H1 (cell line): Measurements from ENCODE around the gene FBXO17. TPM values are rescaled to one million over a fixed set of nuclear protein-coding genes. Genes with fewer than 3 reads are reported as not detected.

Source experiments
- CTCF ChIA-PET: fragments of 300-600 bp; sonication (Branson Sonifier 250); formaldehyde crosslinking; loops from one replicate; lab custom pipeline; 2021; ENCODE audit not compliant: partially characterized antibody; lab: Charles Lee
- POLR2A ChIA-PET: fragments of 300-600 bp; sonication (Branson Sonifier 250); formaldehyde crosslinking; loops from one replicate; lab custom pipeline; 2021; ENCODE audit warnings: inconsistent platforms; ENCODE audit not compliant: partially characterized antibody; lab: Charles Lee
- DNase-seq, 2 experiments: peaks; one replicate each; pipeline versions ENCODE4 v3.0.0 to v3.0.0-alpha.2; 2010 to 2022; ENCODE audit warnings: low spot score in 2 of 2, low read depth in 1 of 2, mixed read lengths in 1 of 2
- FAIRE-seq: peaks from 2 replicates; lab custom pipeline; 2011; peaks lifted over from hg19 to GRCh38; lab: Jason Lieb, UNC
- H2AFZ ChIP-seq: 2 replicates; pipeline ENCODE4 v1.8.1; 2012; ENCODE audit warnings: low read length, inconsistent platforms
- H2AK5ac ChIP-seq: 2 replicates; pipeline ENCODE4 v1.6.1; 2013; ENCODE audit warnings: low read depth, low read length
- H2BK120ac ChIP-seq: replicated peaks from 2 replicates; pipeline ENCODE3; 2013; ENCODE audit warnings: low read depth, low read length, inconsistent platforms
- H2BK12ac ChIP-seq: 2 replicates; pipeline ENCODE4 v1.6.1; 2013; ENCODE audit warnings: low read depth, low read length
- H2BK15ac ChIP-seq: 2 replicates; pipeline ENCODE4 v1.6.1; 2013; ENCODE audit warnings: low read length
- H2BK20ac ChIP-seq: 2 replicates; pipeline ENCODE4 v1.6.1; 2013; ENCODE audit warnings: low read length
- H2BK5ac ChIP-seq: 2 replicates; pipeline ENCODE4 v1.6.1; 2013; ENCODE audit warnings: low read depth, low read length
- H3K14ac ChIP-seq: 2 replicates; pipeline ENCODE4 v1.6.1; 2013; ENCODE audit warnings: inconsistent platforms; ENCODE audit not compliant: insufficient read length
- H3K18ac ChIP-seq: 2 replicates; pipeline ENCODE4 v1.6.1; 2013; ENCODE audit warnings: low read length; ENCODE audit errors: extremely low read depth
- H3K23ac ChIP-seq: 2 replicates; pipeline ENCODE4 v1.6.1; 2013; ENCODE audit warnings: inconsistent platforms; ENCODE audit not compliant: insufficient read length
- H3K23me2 ChIP-seq: 2 replicates; pipeline ENCODE4 v1.6.1; 2013; ENCODE audit warnings: low read depth, low read length
- H3K27ac ChIP-seq: 2 replicates; pipeline ENCODE4 v1.6.1; 2011; ENCODE audit warnings: low read depth, low read length, inconsistent platforms
- H3K27me3 ChIP-seq, 4 experiments: replicated peaks in 1 of 4; 1 replicate in 1 of 4; 2 replicates in 3 of 4; pipeline versions ENCODE4 v1.6.1 to v1.8.1; 2011 to 2013; ENCODE audit warnings: low read length in 3 of 4, mild to moderate bottlenecking in 3 of 4, inconsistent platforms in 2 of 4, mixed read lengths in 2 of 4, moderate library complexity in 1 of 4; ENCODE audit not compliant: control insufficient read depth in 3 of 4, insufficient read depth in 3 of 4; ENCODE audit errors: extremely low read depth in 1 of 4
- H3K36me3 ChIP-seq, 4 experiments: 2 replicates each; pipeline versions ENCODE4 v1.6.1 to v1.8.1; 2011 to 2013; ENCODE audit warnings: mild to moderate bottlenecking in 4 of 4, low read length in 3 of 4, moderate library complexity in 2 of 4, control low read depth in 1 of 4, inconsistent platforms in 1 of 4; ENCODE audit not compliant: insufficient read depth in 4 of 4, control insufficient read depth in 2 of 4
- H3K4ac ChIP-seq: replicated peaks from 2 replicates; pipeline ENCODE3; 2013; ENCODE audit warnings: low read length, low read depth, mixed read lengths, inconsistent platforms; ENCODE audit not compliant: insufficient read length
- H3K4me1 ChIP-seq, 4 experiments: replicated peaks in 1 of 4; 1 replicate in 1 of 4; 2 replicates in 3 of 4; pipeline versions ENCODE4 v1.6.1 to v1.8.1; 2011 to 2013; ENCODE audit warnings: low read length in 3 of 4, inconsistent platforms in 2 of 4, mixed read lengths in 1 of 4; ENCODE audit not compliant: insufficient read depth in 4 of 4, control insufficient read depth in 3 of 4
- H3K4me2 ChIP-seq, 2 experiments: 2 replicates each; pipeline versions ENCODE4 v1.6.1 to v1.8.1; 2011 to 2013; ENCODE audit warnings: low read depth in 2 of 2, low read length in 2 of 2, control low read depth in 1 of 2, inconsistent platforms in 1 of 2, mild to moderate bottlenecking in 1 of 2; ENCODE audit not compliant: insufficient read depth in 1 of 2
- H3K4me3 ChIP-seq, 4 experiments: fragments of 200-600, 300-600 bp in 1 of 4; sonication (generic), shearing (Covaris generic), sonication (Bioruptor Twin) in 1 of 4; 2 replicates each; pipeline versions ENCODE4 v1.5.1 to v1.8.1; 2011 to 2016; ENCODE audit warnings: low read length in 4 of 4, low read depth in 3 of 4, control low read depth in 2 of 4, inconsistent platforms in 2 of 4, mild to moderate bottlenecking in 2 of 4, mixed read lengths in 1 of 4, moderate library complexity in 1 of 4; ENCODE audit not compliant: insufficient read depth in 2 of 4; ENCODE audit errors: extremely low read depth in 1 of 4
- H3K56ac ChIP-seq: replicated peaks from 2 replicates; pipeline ENCODE3; 2013; ENCODE audit warnings: low read depth, mild to moderate bottlenecking, mixed read lengths, low read length, inconsistent platforms; ENCODE audit not compliant: insufficient read length
- H3K79me1 ChIP-seq: 2 replicates; pipeline ENCODE4 v1.6.1; 2013; ENCODE audit warnings: low read depth, low read length, control low read depth
- H3K79me2 ChIP-seq, 2 experiments: 2 replicates each; pipeline versions ENCODE4 v1.6.1 to v1.8.1; 2012 to 2013; ENCODE audit warnings: low read length in 2 of 2, mild to moderate bottlenecking in 2 of 2, inconsistent platforms in 1 of 2; ENCODE audit not compliant: insufficient read depth in 2 of 2, control insufficient read depth in 1 of 2
- H3K9ac ChIP-seq, 4 experiments: replicated peaks in 1 of 4; 1 replicate in 1 of 4; 2 replicates in 3 of 4; pipeline versions ENCODE4 v1.6.1 to v1.8.1; 2011 to 2013; ENCODE audit warnings: low read depth in 3 of 4, low read length in 3 of 4, control low read depth in 2 of 4, mild to moderate bottlenecking in 2 of 4, moderate library complexity in 2 of 4, inconsistent platforms in 1 of 4; ENCODE audit errors: extremely low read depth in 1 of 4
- H3K9me3 ChIP-seq, 2 experiments: 2 replicates each; pipeline versions ENCODE4 v1.6.1 to v1.8.1; 2012 to 2013; ENCODE audit warnings: mild to moderate bottlenecking in 2 of 2, moderate library complexity in 2 of 2, control low read depth in 1 of 2, inconsistent platforms in 1 of 2, low read depth in 1 of 2, low read length in 1 of 2, mixed read lengths in 1 of 2; ENCODE audit not compliant: insufficient read depth in 2 of 2
- H4K20me1 ChIP-seq, 2 experiments: replicated peaks in 1 of 2; 2 replicates each; pipeline versions ENCODE3 to v1.8.1; 2011 to 2013; ENCODE audit warnings: inconsistent platforms in 2 of 2, low read length in 2 of 2, mild to moderate bottlenecking in 1 of 2; ENCODE audit not compliant: insufficient read depth in 2 of 2, control insufficient read depth in 1 of 2
- H4K5ac ChIP-seq: 2 replicates; pipeline ENCODE4 v1.6.1; 2013; ENCODE audit warnings: low read length, low read depth, mixed read lengths, inconsistent platforms; ENCODE audit not compliant: insufficient read length
- H4K8ac ChIP-seq: 2 replicates; pipeline ENCODE4 v1.8.0; 2013; ENCODE audit warnings: mild to moderate bottlenecking, moderate library complexity, low read length, inconsistent platforms; ENCODE audit not compliant: insufficient read depth; ENCODE audit errors: extremely low read depth
- H4K91ac ChIP-seq: replicated peaks from 2 replicates; pipeline ENCODE3; 2013; ENCODE audit warnings: low read length, mixed read lengths, inconsistent platforms; ENCODE audit not compliant: insufficient read length
- ASH2L ChIP-seq: fragments of 200-600, 300-600 bp; sonication (generic); IDR thresholded peaks from one replicate; pipeline ENCODE4 v1.7.1; 2017; ENCODE audit warnings: low read length
- BCL11A ChIP-seq, 2 experiments: IDR thresholded peaks; one replicate each; pipeline ENCODE4 v1.6.1; 2011; ENCODE audit warnings: low read depth in 2 of 2, low read length in 2 of 2, mild to moderate bottlenecking in 2 of 2
- BRCA1 ChIP-seq: IDR thresholded peaks from 2 replicates; pipeline ENCODE4 v1.6.1; 2012; ENCODE audit warnings: low read depth, low read length, improper control_type of control experiment
- CBX5 ChIP-seq: fragments of 300-800, 300-1000 bp; sonication (generic); IDR thresholded peaks from 2 replicates; pipeline ENCODE4 v1.7.1; 2016; ENCODE audit warnings: antibody characterized with exemption, low read length, low read depth
- CHD1 ChIP-seq: IDR thresholded peaks from 2 replicates; pipeline ENCODE4 v1.6.1; 2012; ENCODE audit warnings: low read depth, low read length, improper control_type of control experiment
- CHD2 ChIP-seq: IDR thresholded peaks from 2 replicates; pipeline ENCODE4 v1.6.1; 2012; ENCODE audit warnings: low read length, improper control_type of control experiment
- HDAC6 ChIP-seq: IDR thresholded peaks from one replicate; pipeline ENCODE4 v1.7.1; 2012; ENCODE audit warnings: low read depth, mild to moderate bottlenecking, inconsistent platforms, low read length, moderate library complexity
- KDM1A ChIP-seq: fragments of 200-600, 300-600 bp; sonication (generic); IDR thresholded peaks from 2 replicates; pipeline ENCODE4 v1.7.1; 2016; ENCODE audit warnings: mild to moderate bottlenecking, low read length, borderline replicate concordance
- NANOG ChIP-seq: IDR thresholded peaks from 2 replicates; pipeline ENCODE4 v1.6.1; 2011; ENCODE audit warnings: low read length, low read depth, mild to moderate bottlenecking, inconsistent platforms; ENCODE audit not compliant: insufficient read depth, poor library complexity, severe bottlenecking
- POLR2A ChIP-seq, 2 experiments: IDR thresholded peaks; 1 replicate in 1 of 2; 2 replicates in 1 of 2; pipeline ENCODE4 v1.6.1; 2011; ENCODE audit warnings: low read depth in 2 of 2, low read length in 2 of 2, mild to moderate bottlenecking in 2 of 2; ENCODE audit errors: control extremely low read depth in 1 of 2
- POU5F1 ChIP-seq: IDR thresholded peaks from 2 replicates; pipeline ENCODE4 v1.6.1; 2011; ENCODE audit warnings: low read depth, mild to moderate bottlenecking, low read length, moderate library complexity
- RAD21 ChIP-seq, 2 experiments: IDR thresholded peaks in 1 of 2; conservative IDR thresholded peaks in 1 of 2; 2 replicates each; pipeline ENCODE4 v1.6.1; 2011; ENCODE audit warnings: low read depth in 2 of 2, low read length in 2 of 2, improper control_type of control experiment in 1 of 2, inconsistent platforms in 1 of 2, mild to moderate bottlenecking in 1 of 2, moderate library complexity in 1 of 2
- SIX5 ChIP-seq: IDR thresholded peaks from 2 replicates; pipeline ENCODE4 v1.6.1; 2011; ENCODE audit warnings: mild to moderate bottlenecking, low read depth, low read length
- SP1 ChIP-seq: IDR thresholded peaks from 2 replicates; pipeline ENCODE4 v1.6.1; 2011; ENCODE audit warnings: low read depth, low read length
- SRF ChIP-seq: IDR thresholded peaks from 2 replicates; pipeline ENCODE4 v1.6.1; 2011; ENCODE audit warnings: mild to moderate bottlenecking, low read depth, low read length, moderate library complexity
- TBP ChIP-seq: IDR thresholded peaks from 2 replicates; pipeline ENCODE4 v1.6.1; 2011; ENCODE audit warnings: low read depth, low read length, improper control_type of control experiment
- WGBS, 2 experiments: shearing (Covaris generic) in 1 of 2; methylation state at CpG; one replicate each; pipeline versions ENCODE4 v1.1.6 to v1.1.7; 2013 to 2015; ENCODE audit warnings: low lambda C conversion rate in 2 of 2, mixed read lengths in 2 of 2, inconsistent platforms in 1 of 2, low coverage in 1 of 2, missing lambda C conversion rate in 1 of 2; ENCODE audit not compliant: insufficient replicate concordance in 2 of 2, insufficient coverage in 1 of 2, insufficient read length in 1 of 2; ENCODE audit errors: extremely low coverage in 1 of 2, missing lambda C conversion rate in 1 of 2; 5-methylcytosine and 5-hydroxymethylcytosine counted together
- polyA plus RNA-seq, 7 experiments: library from polyadenylated mRNA; depleted of rRNA in 3 of 7; stranded (reverse) in 5 of 7; unstranded in 2 of 7; fragments of >200 nt in 5 of 7; fragments of 200-250 nt in 2 of 7; gene quantifications; 1 replicate in 5 of 7; 2 replicates in 1 of 7; 4 replicates in 1 of 7; pipeline versions ENCODE4 v1.2.1 to v1.2.3, GENCODE V29; 2011 to 2013; ENCODE audit warnings: missing spikeins in 2 of 7, mixed read lengths in 2 of 7
- total RNA-seq: library from RNA; stranded (reverse); fragmentation: NEBNext Ultra II Directional; extraction: Animal tissue kit (Norgen Biotek cat#: 25700); gene quantifications from 2 replicates; pipeline ENCODE4 v1.2.1, GENCODE V29; 2021

The FBXO17 gene
- total and polyA plus RNA-seq, 2 of the 8 experiments (the other 6 are each of a cell fraction or from before 2014, with no cell fraction given) = 11.7 to 15.3 TPM

- no peak overlapping the region for H4K91ac ChIP-seq
- no peak overlapping the region for H3K27ac ChIP-seq
- FAIRE-seq (no peak), DNase-seq (no peak)
- POLR2A ChIA-PET = interaction anchor here (1.1 to 1.6 kb wide), 3 partner anchors 21 to 99 kb away, joined by 3 read pairs; partner anchors contain the start of gene SARS2
- H3K56ac ChIP-seq = no peak overlapping the region
- H2BK15ac ChIP-seq = no peak overlapping the region
- peaks cover 0 to 3% (median under 1%) of the 10 kb centered on the region in 4 experiments; a peak in 1 of 7 replicates for H3K27me3 ChIP-seq
- H3K36me3 ChIP-seq = no peaks in the 10 kb centered on the region; a peak in 2 of 8 replicates
- peaks cover 0 to 5% (median 0%) of the 10 kb centered on the region in 4 experiments; a peak in 3 of 7 replicates for H3K4me1 ChIP-seq
- no peak overlapping the region for H3K18ac ChIP-seq
- no peak overlapping the region for H2BK12ac ChIP-seq
- no peaks in the 10 kb centered on the region for H3K79me2 ChIP-seq
- no peak overlapping the region for H2BK120ac ChIP-seq
- H3K4me3 ChIP-seq = no peak overlapping the region
- no peak overlapping the region for H3K14ac ChIP-seq
- TF ChIP-seq SRF (no peak), HDAC6 (no peak), SIX5 (no peak), CBX5 (no peak), CHD1 (no peak), KDM1A (no peak), RAD21 (IDR thresholded peaks at IDR 0.05 in 1 of 2, conservative IDR thresholded peaks at IDR 0.05 in 1 of 2; ENCODE audit: low read depth in 2 of 2, low read length in 2 of 2) (no peak), BRCA1 (no peak), ASH2L (no peak), TBP (no peak), POU5F1 (no peak), BCL11A (IDR thresholded peaks at IDR 0.05; ENCODE audit: low read depth in 2 of 2, low read length in 2 of 2) (no peak), POLR2A (IDR thresholded peaks at IDR 0.05; ENCODE audit: control extremely low read depth in 1 of 2, low read depth in 2 of 2, low read length in 2 of 2) (no peak), SP1 (no peak), NANOG (no peak), CHD2 (no peak)
- CTCF ChIA-PET = interaction anchor here (1.2 to 14.5 kb wide), 2 partner anchors 18 to 237 kb away, joined by 3 to 120 read pairs; partner anchors contain the start of genes MRPS12 and SARS2
- no peak overlapping the region for H3K9ac ChIP-seq
- no peak overlapping the region for H2AFZ ChIP-seq
- H2BK5ac ChIP-seq = no peak overlapping the region
- H3K4me2 ChIP-seq = no peak overlapping the region
- H3K4ac ChIP-seq = no peak overlapping the region
- 82% methylated on average over 3 of the region's 3 CpGs; no CpG with 5 or more reads in 1 of the 2 experiments for WGBS, 2 experiments
- H4K8ac ChIP-seq = no peak overlapping the region
- H2AK5ac ChIP-seq = no peak overlapping the region
- H4K5ac ChIP-seq = no peak overlapping the region
- peaks cover 5% of the 10 kb centered on the region; the same call in 1 of the 2 replicates for H3K23me2 ChIP-seq
- no peaks in the 10 kb centered on the region for H3K79me1 ChIP-seq
- peaks cover 0 to 3% of the 10 kb centered on the region in 2 experiments for H4K20me1 ChIP-seq
- H3K23ac ChIP-seq = no peak overlapping the region
- no peaks in the 10 kb centered on the region for H3K9me3 ChIP-seq
- no peak overlapping the region for H2BK20ac ChIP-seq
Measured at GRCh38 chr19:38951187-38951586, 24.4 kb downstream of the FBXO17 start.
